HG03025 (cell line): ENCODE measurements around the gene WLS.

Experiments
- ATAC-seq: cut with Tn5 transposase; IDR thresholded peaks from one replicate; pipeline ENCODE4 v1.9.1; 2021; ENCODE audit warnings: mild to moderate bottlenecking, moderate library complexity; ENCODE audit not compliant: unreplicated experiment, low FRiP score

The WLS gene

DNA sequence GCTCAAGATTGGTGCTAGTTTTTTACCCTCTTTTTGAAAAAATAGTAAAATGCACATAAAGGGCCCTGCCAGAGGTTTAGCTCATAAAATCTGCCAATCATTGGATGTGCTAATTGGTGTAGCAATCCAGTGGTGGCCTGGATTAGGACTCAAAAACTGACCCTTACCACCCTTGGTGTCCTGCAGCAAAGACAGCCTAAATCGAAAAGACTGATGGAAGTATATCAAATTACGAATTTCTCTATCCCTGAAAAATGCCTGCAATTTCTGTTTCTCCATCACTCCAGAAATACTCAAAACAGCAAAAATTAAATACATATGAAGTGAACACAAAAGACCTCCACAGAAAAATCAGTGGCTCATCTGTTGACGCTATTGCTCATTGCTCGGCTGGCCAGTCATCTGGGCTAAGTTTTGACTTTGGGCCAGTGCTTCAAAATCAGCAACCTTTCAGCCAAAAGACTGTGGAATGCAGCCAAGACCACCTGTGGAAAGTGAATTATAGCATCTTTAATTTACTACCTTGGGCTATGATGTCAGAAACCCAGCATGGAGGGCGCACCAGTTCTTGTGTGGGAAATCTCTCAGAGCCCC is 30.0 kb downstream of the WLS start:
- no peak for ATAC-seq

DNA sequence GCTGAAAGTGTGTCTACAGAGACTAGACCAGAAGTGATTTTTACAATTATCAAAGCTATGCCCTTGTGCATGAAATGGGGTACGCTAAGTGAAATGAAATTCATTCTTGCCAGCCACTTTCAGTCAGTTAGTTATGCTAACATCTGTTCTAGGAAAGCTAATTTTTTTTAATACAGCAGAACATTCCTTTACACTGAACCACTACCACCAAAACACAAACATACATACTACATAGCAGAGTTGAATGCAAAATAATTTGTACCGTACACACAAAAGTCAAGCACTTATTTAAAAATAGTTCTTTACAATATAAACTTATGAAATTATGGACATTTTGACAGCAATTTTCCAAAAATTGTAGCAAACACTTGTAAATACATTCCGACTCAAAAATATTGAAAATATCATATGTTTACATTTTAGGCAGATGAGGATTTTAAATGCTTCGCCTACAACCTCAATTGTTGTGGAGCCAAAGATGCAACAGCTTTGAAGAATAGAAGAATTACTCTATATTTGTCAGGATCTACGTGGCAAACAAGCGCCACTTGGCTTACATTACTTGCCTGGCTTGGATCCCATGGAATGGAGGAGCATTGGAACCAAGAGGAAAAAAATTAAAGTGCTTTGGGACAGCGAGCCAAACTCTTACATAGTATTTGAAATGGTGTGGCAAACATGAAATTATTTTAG is 30.6 kb downstream of the WLS start:
- ATAC-seq, result no peak

DNA sequence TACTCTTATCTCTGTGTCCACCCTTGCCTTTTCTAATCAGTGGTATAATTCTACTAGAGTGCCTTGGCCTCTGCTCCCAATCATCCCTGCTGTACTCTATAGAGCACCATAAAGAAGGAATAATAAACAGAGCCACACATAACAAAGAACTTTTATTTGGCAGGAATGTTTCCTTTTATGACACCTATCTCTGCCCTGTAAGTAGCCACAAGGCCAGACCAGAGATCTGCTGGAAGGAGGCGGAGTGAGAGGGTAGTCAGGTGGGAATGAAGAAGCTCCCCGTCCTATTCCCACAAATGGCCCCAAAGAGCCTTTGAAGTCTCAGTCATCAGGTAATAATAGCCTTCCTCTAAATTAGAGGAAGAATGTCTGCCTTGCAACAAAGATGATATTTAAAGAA is 32.7 kb downstream of the WLS start:
- ATAC-seq, result no peak

DNA sequence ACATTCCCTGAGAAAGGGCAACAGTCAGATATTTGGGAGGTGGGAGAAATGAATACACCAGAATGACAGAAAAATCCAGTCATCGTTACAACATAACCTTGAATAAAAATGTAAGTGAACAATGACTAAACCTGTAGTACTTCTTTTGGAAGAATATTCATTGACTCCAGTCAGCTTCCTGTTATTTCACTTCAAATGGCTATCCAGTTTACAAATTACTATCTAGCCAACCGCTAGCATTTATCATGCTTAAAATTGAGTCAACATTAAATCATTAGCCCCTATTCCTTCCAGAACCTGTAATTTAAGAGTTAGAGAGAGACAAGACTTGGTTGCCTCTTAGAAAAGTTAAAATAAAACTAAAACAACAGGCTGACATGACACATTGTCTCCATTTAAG is 33.6 kb downstream of the WLS start:
- no peak for ATAC-seq

DNA sequence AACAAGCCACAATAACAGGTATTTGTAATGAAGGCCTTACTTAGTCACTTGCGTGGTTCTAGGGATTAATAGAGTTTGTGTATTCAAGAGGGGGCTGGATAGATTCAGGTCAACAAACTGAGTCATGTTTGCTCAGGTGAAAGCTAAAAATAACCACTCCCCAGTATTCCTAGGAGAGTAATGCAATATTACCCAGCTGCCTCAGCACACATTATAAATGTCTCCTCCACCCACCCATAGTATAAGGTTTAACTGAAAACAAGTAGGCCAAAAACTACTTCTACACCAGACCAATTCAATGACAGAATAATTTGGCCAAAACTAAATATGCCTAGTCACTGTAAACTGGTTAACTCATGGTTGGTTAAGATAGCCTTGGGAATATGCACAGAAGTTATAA is 34.4 kb downstream of the WLS start:
- no peak for ATAC-seq

DNA sequence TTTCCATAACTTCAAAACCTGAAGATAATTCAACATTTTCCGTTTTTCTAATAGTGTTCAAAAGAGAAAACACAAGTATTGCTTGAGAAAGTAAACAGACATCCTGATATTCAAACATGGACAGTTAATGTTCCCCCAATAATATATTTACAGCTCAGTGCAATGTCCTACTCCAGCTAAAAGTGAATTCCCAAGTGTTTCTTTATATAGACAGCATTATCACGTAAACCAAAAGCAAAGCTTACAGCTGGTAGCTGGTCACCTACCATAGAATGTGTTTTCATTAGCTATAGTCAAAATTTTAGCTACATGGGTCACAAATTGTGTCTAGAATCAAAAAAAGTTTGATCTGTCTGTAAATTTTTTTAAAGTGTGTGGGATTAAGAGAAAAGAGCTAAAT is 34.9 kb downstream of the WLS start:
- no peak for ATAC-seq

DNA sequence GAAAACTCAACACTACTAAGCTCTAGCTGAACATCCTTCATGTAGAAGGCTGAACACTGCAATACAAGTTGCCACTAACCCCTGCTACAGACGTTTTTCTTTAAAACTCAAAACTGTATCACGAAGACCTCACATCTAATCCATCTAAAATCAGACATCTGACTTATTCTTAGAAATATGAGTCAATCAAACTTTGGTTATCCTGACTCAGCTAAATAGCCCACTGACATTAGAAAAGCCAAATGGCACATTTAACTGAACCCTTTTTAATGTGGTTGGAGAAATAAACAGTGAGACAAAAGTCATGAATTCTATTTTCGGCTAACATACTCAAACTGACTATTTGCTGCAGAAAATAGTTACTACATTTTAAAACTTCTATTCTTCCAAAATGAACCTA is 35.6 kb downstream of the WLS start:
- no peak for ATAC-seq

DNA sequence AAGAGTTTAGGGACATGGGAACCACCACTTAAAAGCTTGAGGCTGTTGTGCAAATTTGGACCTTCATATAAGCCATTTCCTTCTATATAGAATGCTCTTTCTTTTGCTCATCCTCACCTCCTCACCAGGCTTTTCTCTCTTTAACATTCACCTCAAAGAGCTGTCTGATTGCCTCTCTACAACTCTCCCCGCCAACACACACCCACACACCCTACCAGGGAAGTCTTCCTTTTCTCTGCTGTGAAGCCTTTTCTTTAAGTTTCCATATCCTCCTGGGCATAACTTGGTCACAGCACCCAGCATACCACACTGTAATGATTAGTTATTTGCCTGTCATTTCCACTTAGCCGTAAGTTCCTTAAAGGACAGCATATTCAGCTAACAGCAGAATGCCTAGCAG is 40.6 kb downstream of the WLS start:
- no peak for ATAC-seq

DNA sequence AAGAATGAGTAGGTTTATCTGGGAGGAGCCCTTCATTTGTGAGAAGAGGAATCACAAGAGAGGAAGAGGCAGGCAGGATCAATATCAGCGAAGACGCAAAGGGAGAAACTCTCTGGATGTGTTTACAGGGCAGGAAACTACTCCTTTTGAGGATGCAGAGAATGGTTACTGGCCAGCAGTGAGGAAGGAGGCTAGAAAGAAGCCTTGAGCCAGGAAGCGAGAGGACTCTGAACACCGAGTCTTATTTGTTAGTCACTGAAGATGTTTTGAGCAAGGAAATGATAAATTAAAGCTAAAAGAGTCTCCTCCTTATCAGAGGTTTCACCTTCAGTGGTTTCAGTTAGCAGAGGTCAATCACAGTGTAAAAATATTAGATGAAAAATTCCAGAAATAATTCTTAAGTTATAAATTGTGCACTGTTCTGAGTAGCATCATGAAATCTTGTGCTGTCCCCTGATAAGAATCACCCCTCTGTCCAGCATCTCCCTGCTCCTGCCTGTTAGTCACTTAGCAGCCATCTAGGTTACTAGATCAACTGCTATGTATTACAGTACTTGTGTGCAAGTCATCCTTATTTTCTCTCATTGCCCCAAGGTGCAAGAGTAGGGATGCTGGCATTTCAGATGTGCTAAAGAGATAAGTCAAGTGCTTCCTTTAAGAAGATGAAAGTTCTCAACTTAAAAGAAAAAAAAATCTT is 43.5 kb downstream of the WLS start:
- ATAC-seq, result no peak

DNA sequence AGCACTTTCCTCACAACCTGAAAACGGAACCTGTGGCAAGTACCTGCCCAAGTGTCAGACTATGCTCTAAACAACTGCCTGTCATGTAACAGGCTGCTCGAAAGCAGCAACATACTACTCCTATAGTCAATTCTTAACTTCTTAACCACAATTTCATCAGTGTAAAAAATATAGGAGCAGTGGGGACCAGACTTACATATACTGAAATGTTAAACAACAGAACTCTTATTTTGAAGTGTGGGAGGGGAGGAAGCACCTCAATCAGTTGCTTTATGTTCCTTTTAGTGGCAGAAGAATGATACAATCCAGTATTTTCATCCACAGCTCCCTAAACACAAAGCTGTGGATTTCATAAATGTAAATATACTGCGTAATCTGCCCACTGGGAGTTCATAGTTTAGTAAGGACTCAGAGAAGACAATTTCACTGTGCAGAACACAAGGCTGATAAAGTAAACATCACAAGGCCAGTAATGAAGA is 44.2 kb downstream of the WLS start:
- no peak for ATAC-seq

DNA sequence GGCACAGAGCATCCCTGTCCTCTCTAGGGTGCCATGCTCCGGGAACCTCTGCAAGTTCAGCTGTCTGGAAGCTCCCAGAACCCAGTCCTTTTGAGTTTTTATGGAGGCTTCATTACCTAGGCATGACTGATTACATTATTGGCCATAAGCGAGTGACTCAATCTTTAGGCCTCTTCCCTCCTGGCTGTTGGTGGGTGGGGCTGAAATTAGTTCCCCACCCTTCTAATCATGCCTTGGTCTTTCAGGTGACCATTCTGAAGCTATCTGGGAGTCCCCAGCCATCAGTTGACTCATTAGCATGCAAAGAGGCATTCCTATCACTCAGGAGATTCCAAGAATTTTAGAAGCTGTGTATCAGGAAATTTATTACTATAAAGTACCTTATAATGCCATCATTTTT is 46.6 kb downstream of the WLS start:
- no peak for ATAC-seq

DNA sequence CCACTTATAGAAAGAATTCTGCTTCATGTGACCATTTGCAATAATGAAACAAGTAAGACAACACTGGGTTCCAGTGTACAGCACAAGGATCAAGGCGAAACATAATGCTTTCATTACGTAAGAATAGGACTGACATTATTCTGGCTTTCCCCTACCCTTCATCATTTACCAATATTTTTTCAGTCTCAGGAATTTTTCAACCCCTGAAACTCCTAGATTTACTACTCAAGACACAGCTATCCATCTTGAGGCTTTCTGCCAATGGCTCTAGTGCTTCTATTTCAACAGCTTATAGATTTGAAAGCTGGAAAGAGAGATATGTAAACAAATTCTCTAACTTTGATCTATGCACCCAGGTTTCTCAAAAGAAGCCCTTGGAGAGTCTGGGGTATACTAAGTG is 48.4 kb downstream of the WLS start:
- ATAC-seq, result no peak

DNA sequence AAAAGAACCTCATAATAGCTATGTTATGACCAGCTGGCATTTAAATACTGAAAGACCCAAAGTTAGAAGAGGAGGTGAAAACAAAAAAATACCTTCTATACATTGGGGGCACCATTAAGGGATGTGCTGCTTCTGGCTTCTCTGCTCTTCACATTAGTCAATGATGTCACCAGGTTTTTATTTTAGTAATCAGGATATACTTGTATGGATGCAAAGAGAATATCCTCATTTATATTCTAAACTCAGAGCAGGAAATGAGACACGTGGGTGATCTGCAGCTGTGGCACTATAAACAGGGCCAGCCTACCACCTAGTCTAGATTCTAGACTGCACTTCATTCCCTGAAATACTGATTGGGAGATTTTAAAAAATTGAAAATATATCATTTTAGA is 51.2 kb downstream of the WLS start:
- peak; percentile 17 for ATAC-seq

DNA sequence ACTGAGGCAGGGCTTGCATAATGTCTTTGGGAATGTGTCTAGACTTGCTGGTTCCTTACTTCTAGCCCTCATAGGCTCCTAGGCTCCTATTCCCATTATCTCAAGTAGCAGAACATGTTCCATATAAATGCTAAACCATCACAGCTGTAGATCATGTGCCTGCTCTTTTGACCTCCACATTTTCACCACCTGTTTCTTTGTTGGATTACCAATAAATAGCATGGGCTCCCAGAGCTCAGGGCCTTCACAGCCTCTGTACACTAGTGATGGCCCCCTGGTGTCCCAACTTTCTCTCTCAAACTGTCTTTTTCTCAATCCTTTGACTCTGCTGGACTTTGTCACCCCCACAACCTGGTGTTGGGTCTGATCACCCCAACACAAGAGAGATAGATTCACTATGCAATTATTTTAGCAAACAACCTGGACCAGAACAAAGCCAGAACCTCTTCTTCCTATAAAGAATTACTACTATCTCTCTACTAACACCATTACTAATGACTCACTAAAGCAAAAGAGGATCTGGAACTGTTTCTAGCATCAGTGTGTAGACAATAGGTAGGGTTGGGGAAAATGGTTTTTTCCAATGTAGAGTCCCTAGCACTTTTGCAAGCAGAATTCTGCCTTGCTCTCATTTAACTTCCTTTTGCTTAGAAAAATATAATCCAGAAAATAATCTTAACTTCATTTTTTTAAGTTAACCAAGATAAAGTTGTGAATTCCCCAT is 51.7 kb downstream of the WLS start:
- peak; percentile 50 for ATAC-seq

DNA sequence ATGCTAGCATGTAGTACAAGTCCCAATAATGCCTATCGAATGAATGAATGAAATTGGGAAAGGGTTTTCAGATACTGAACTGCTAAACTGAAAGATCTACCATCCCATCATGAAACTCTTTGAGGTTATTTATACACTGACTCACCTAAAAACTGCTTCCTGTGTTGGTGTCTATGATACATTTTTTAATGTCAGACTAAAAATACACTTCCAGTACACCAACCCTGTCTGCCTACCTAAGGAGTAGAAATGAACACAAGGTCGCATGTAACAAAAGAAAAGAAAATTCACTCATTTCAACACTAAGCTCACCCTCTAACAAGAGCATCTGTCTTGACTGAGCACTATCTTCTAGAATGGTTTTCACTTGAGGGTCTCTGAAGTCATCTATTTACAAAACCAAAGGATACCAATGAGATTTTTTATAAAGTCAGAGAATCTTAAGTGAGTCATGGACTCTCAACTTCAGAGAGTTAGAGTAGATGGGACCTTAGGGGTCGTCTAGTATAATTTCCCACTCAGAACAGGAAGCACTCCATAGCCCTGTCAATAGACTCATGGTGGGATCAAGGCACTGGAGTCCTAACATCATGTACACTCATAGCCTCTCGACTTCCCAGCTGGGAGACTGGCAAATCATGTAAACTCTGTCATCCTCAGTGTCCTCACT is 53.4 kb downstream of the WLS start:
- ATAC-seq, result no peak

DNA sequence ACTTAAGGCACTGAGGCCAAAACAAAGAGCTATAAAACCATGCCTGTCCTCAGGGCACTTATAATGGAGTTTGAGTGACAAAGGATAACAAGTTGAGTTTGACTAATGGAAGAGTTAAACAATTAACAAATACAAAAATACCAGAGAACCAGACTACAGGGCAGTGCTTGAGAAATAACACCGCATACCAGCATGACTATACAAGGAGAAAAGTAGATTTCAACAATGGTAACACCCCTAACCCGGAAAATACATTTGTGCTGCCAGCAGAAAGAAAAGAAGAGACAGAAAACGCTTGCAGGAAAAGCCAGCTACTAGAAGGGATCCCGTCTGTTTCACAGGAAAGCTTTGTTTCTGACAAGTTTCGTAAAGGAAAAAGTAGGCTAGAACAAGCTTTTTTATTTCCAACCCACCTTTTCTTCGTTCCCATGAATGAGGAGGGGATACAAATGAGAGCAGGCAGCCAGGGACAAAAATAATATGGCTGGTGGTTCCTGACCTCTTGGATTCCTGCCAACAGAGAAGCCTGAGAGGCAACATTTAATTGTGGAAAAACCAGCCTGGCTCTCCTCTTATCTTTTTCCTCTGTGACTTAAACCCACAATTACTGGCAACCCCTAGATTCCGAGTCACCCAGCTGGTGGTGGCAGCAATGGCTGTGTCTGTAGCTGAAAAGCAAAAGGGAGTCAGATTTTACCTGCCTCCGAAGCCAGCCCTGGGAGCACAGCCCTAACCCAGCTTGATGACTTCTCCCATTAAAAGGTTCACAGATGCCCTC is 56.5 kb downstream of the WLS start:
- no peak for ATAC-seq

DNA sequence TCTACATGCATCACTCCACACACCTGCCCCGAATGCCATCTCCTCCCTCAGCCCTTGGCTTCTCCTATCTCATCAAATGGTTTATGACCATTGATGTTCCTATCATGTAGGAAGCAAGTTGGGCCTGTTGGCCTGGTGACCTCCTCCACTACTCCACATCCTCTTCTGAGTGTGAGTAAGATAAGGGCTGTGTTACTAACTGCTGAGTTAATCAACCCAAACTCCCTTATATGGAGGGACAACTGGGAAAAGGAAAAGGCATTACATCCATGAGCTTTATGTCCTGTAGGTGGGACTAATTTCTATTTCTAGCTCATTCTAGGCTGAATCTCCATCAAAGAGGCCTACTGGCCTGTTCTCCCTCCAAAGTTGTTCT is 57.6 kb downstream of the WLS start:
- ATAC-seq, result no peak

DNA sequence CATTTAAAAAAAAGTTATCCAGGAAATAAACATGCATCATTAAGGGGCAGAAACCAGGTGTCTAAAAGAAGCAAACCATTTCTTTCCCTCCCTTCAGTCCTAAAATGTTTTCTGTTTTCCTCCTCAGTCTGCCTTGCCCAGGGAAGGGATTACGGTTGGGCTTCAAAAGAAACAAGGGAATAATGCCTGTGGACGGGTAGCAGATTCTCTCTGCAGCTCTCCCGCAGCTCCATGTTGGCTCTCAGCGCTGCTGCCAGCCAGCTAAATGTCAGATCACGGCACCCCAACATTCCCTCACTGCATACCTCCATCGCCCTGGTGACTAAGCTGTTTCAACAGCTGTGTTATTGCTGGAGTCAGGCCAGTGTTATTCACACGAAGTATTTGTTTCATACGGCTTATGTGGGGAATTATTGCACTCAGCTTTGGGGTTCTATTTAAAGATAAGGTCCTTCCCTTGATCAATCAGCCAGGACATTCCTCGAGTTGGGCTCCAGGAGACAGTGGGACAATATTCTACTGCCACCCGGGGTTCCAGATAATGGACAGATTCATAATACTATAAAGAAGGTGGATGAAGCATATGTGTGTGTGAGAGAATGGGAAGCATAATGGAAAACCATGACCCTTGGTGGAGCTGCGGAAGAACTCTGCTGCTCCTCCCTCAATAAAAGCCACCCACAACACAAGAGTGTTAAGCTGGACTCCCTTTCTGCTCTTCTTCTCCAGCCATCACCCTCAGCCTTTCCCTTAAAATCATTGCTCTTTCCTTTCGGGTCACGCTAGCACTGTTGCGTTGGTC is 58.2 kb downstream of the WLS start:
- no peak for ATAC-seq

DNA sequence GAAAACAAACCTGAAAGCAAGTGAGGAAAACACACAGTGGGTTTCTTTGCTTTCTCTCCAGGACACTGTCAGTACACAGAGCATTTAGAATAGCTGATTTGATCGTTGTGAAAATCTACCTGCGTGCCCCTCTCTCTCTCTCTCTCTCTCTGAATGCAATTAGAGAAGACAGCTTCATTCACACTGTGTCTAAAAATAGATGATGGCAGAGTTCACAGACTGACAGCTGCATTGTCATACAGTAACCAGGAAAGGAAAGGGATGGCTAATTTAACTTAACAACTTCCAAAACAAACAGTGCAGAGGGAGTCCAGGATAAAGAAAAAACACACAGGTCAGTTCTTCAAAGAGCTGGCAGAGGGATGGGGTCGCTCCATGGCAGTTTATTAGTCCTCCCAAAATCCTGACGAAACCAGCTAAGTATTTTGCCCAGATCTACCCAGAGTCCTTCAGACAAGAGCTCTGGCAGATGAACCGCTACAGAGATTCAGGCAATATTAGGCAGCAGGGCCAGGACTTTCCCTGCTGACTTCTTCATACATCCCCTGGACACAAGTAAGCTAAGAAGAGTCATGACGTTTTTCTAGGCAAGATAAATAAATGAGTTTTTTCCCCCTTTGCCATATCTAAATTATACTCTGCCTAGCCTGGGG is 58.9 kb downstream of the WLS start:
- ATAC-seq, result no peak
